ENCODE results near the gene IBA57. TPM values are rescaled to one million over a fixed set of nuclear protein-coding genes. Genes with fewer than 3 reads are reported as not detected.

IBA57 gene
- total and polyA plus RNA-seq, 2 of the 8 experiments (the other 6 are each of a cell fraction or from before 2014, with no cell fraction given): 2.6 to 5.9 TPM

GRCh38 chr1:228225165-228225710 lies 59.6 kb downstream of the IBA57 start (continued):
- TF ChIP-seq CHD7 (IDR thresholded peaks at IDR 0.05; ENCODE audit: insufficient replicate concordance, low read length) (no peak), GTF2F1 (IDR thresholded peaks at IDR 0.05; ENCODE audit: borderline replicate concordance, low read depth, low read length) (no peak), TAF1 (IDR thresholded peaks at IDR 0.05; ENCODE audit: low read depth, low read length) (no peak), TEAD4 (IDR thresholded peaks at IDR 0.05; ENCODE audit: low read depth, low read length) (no peak), NRF1 (IDR thresholded peaks at IDR 0.05; ENCODE audit: low read depth, low read length) (no peak), HDAC6 (IDR thresholded peaks at IDR 0.05; ENCODE audit: low read depth, low read length) (no peak), TAF7 (optimal IDR thresholded peaks at IDR 0.05; ENCODE audit: borderline replicate concordance, low read depth, low read length) (no peak), JUND (IDR thresholded peaks at IDR 0.05; ENCODE audit: low read length) (no peak), SP1 (IDR thresholded peaks at IDR 0.05; ENCODE audit: low read depth, low read length) (no peak), SRF (IDR thresholded peaks at IDR 0.05; ENCODE audit: low read depth, low read length) (no peak), RBBP5 (IDR thresholded peaks at IDR 0.05; ENCODE audit: borderline replicate concordance, low read depth, low read length) (no peak), CBX5 (IDR thresholded peaks at IDR 0.05; ENCODE audit: low read depth, low read length) (no peak), SP4 (IDR thresholded peaks at IDR 0.05; ENCODE audit: low read length) (no peak)
